GM04503 (cell line): Measurements from ENCODE around the gene DDX25.

ENCODE experiments used
- DNase-seq: peaks from one replicate; pipeline ENCODE4 v3.0.0-alpha.2; 2012; ENCODE audit warnings: low read depth

The DDX25 gene

GRCh38 chr11:125935618-125936199, 31.4 kb downstream of the DDX25 start:
- no peak for DNase-seq

GRCh38 chr11:125938418-125938817, 34.1 kb downstream of the DDX25 start:
- DNase-seq = no peak

GRCh38 chr11:125939081-125939521, 34.8 kb downstream of the DDX25 start:
- no peak for DNase-seq

GRCh38 chr11:125940145-125940544, 35.8 kb downstream of the DDX25 start:
- DNase-seq = no peak

- no peak for DNase-seq
Measured at GRCh38 chr11:125941267-125941618, 36.9 kb downstream of the DDX25 start.

- no peak for DNase-seq
Measured at GRCh38 chr11:125941619-125942611, 37.6 kb downstream of the DDX25 start.

- DNase-seq = no peak
Measured at GRCh38 chr11:125942771-125943428, 38.6 kb downstream of the DDX25 start.

- no peak for DNase-seq
Measured at GRCh38 chr11:125943661-125944349, 39.5 kb downstream of the DDX25 start.

GRCh38 chr11:125944350-125945010, 40.2 kb downstream of the DDX25 start:
- DNase-seq = no peak

GRCh38 chr11:125945011-125945796, 40.9 kb downstream of the DDX25 start:
- DNase-seq = no peak

- DNase-seq = no peak
Measured at GRCh38 chr11:125945797-125946520, 41.7 kb downstream of the DDX25 start, which contains the start of gene VSIG10L2. Gene VSIG10L2 (plus strand): TSS chr11:125946044. CDS start chr11:125946056, 12 bp downstream.

GRCh38 chr11:125946712-125947418, 42.6 kb downstream of the DDX25 start:
- no peak for DNase-seq

- DNase-seq = no peak
Measured at GRCh38 chr11:125947419-125948277, 43.3 kb downstream of the DDX25 start.

GRCh38 chr11:125948278-125949051, 44.2 kb downstream of the DDX25 start:
- DNase-seq = no peak

- DNase-seq = no peak
Measured at GRCh38 chr11:125949271-125950177, 45.2 kb downstream of the DDX25 start.

- DNase-seq = no peak
Measured at GRCh38 chr11:125950178-125950490, 45.8 kb downstream of the DDX25 start.
